Measurements from ENCODE around the gene MYBPC3.

MYBPC3 gene

GRCh38 chr11:47314992-47315391 lies 37.5 kb downstream of the MYBPC3 start:
- in situ Hi-C loops (cut with MboI; ENCODE audit: low pct_unique_long_range_greater_than_20kb, low sequenced_read_pairs, unreplicated experiment) = no loop called here
- no peak for DNase-seq (ENCODE audit: low spot score)
- no peak for TF ChIP-seq CTCF (IDR thresholded peaks at IDR 0.05; ENCODE audit: extremely low read depth, insufficient read depth, missing control alignments)

GRCh38 chr11:47308050-47308823 lies 44.3 kb downstream of the MYBPC3 start:
- in situ Hi-C loops (cut with MboI; ENCODE audit: low pct_unique_long_range_greater_than_20kb, low sequenced_read_pairs, unreplicated experiment) = no loop called here
- no peak for TF ChIP-seq CTCF (IDR thresholded peaks at IDR 0.05; ENCODE audit: extremely low read depth, insufficient read depth, missing control alignments)
- no peak for DNase-seq (ENCODE audit: low spot score)

GRCh38 chr11:47306484-47306844 lies 46.0 kb downstream of the MYBPC3 start:
- no peak for TF ChIP-seq CTCF (IDR thresholded peaks at IDR 0.05; ENCODE audit: extremely low read depth, insufficient read depth, missing control alignments)
- DNase-seq (ENCODE audit: low spot score) = no peak

GRCh38 chr11:47305734-47306483 lies 46.6 kb downstream of the MYBPC3 start:
- no peak for TF ChIP-seq CTCF (IDR thresholded peaks at IDR 0.05; ENCODE audit: extremely low read depth, insufficient read depth, missing control alignments)
- in situ Hi-C loops (cut with MboI; ENCODE audit: low pct_unique_long_range_greater_than_20kb, low sequenced_read_pairs, unreplicated experiment) = no loop called here
- DNase-seq (ENCODE audit: low spot score) = no peak

More at GRCh38 chr11:47306484-47306844, 46.0 kb downstream of the MYBPC3 start:
- in situ Hi-C loops (cut with MboI; ENCODE audit: low pct_unique_long_range_greater_than_20kb, low sequenced_read_pairs, unreplicated experiment) = no loop called here

- DNase-seq (ENCODE audit: low spot score) = no peak
- in situ Hi-C loops (cut with MboI; ENCODE audit: low pct_unique_long_range_greater_than_20kb, low sequenced_read_pairs, unreplicated experiment) = no loop called here
- no peak for TF ChIP-seq CTCF (IDR thresholded peaks at IDR 0.05; ENCODE audit: extremely low read depth, insufficient read depth, missing control alignments)
Observed at GRCh38 chr11:47302853-47303252, 49.6 kb downstream of the MYBPC3 start.

GRCh38 chr11:47299078-47299477 lies 53.4 kb downstream of the MYBPC3 start:
- DNase-seq (ENCODE audit: low spot score) = no peak
- no peak for TF ChIP-seq CTCF (IDR thresholded peaks at IDR 0.05; ENCODE audit: extremely low read depth, insufficient read depth, missing control alignments)
- in situ Hi-C loops (cut with MboI; ENCODE audit: low pct_unique_long_range_greater_than_20kb, low sequenced_read_pairs, unreplicated experiment) = no loop called here
